GM12873 (cell line): ENCODE results near the gene LMO1.

Experiments
- CTCF ChIP-seq: IDR thresholded peaks from 2 replicates; pipeline ENCODE4 v1.5.1; 2012; ENCODE audit warnings: low read depth, mild to moderate bottlenecking, moderate library complexity, low read length, control low read depth; ENCODE audit not compliant: insufficient read depth; ENCODE audit errors: missing control alignments

The LMO1 gene

GRCh38 chr11:8262552-8263108 lies 1.0 kb downstream of the LMO1 start:
- no peak for TF ChIP-seq CTCF

GRCh38 chr11:8261921-8262551 lies 1.6 kb downstream of the LMO1 start:
- no peak for TF ChIP-seq CTCF

- TF ChIP-seq CTCF = no peak
Measured at GRCh38 chr11:8261291-8261690, 2.4 kb downstream of the LMO1 start.

- TF ChIP-seq CTCF = no peak
Measured at GRCh38 chr11:8260202-8260966, 3.3 kb downstream of the LMO1 start.

GRCh38 chr11:8259306-8259959 lies 4.2 kb downstream of the LMO1 start:
- TF ChIP-seq CTCF = no peak

GRCh38 chr11:8258784-8259183 lies 4.9 kb downstream of the LMO1 start:
- no peak for TF ChIP-seq CTCF

- TF ChIP-seq CTCF = no peak
Measured at GRCh38 chr11:8258289-8258688, 5.4 kb downstream of the LMO1 start.
